HEK293 (cell line): ENCODE measurements around the gene ACOT2.

ENCODE experiments used
- KLF9 ChIP-seq: fragments of 450-650 bp; formaldehyde crosslinking; IDR thresholded peaks from 2 replicates; pipeline ENCODE4 v1.5.1; 2016; ENCODE audit warnings: missing biosample characterization, missing genetic modification characterization, low read depth
- ZBTB21 ChIP-seq: fragments of 450-650 bp; formaldehyde crosslinking; IDR thresholded peaks from 2 replicates; pipeline ENCODE4 v1.5.1; 2017; ENCODE audit warnings: missing biosample characterization, missing genetic modification characterization
- ZNF24 ChIP-seq: fragments of 450-650 bp; formaldehyde crosslinking; IDR thresholded peaks from 2 replicates; pipeline ENCODE4 v1.5.1; 2016; ENCODE audit warnings: missing biosample characterization, missing genetic modification characterization
- ZNF629 ChIP-seq: fragments of 450-650 bp; formaldehyde crosslinking; IDR thresholded peaks from 2 replicates; pipeline ENCODE4 v1.5.1; 2017; ENCODE audit warnings: missing biosample characterization, missing genetic modification characterization
- ZNF701 ChIP-seq: fragments of 450-650 bp; formaldehyde crosslinking; IDR thresholded peaks from 2 replicates; pipeline ENCODE4 v1.5.1; 2016; ENCODE audit warnings: missing biosample characterization, missing genetic modification characterization
- ZNF747 ChIP-seq: fragments of 450-650 bp; formaldehyde crosslinking; IDR thresholded peaks from 2 replicates; pipeline ENCODE4 v1.5.1; 2016; ENCODE audit warnings: missing biosample characterization, missing genetic modification characterization
- TF ChIP-seq, protein P1 (sequence below): fragments of 450-650 bp; formaldehyde crosslinking; IDR thresholded peaks from 2 replicates; pipeline ENCODE4 v1.5.1; 2016; ENCODE audit warnings: missing biosample characterization, missing genetic modification characterization
- TF ChIP-seq, protein P2 (sequence below): fragments of 450-650 bp; formaldehyde crosslinking; IDR thresholded peaks from 2 replicates; pipeline ENCODE4; 2016; ENCODE audit warnings: missing biosample characterization, missing genetic modification characterization
- TF ChIP-seq, protein P3 (sequence below): fragments of 450-650 bp; formaldehyde crosslinking; IDR thresholded peaks from 2 replicates; pipeline ENCODE4 v1.5.1; 2016; ENCODE audit warnings: missing biosample characterization, missing genetic modification characterization

DNA sequence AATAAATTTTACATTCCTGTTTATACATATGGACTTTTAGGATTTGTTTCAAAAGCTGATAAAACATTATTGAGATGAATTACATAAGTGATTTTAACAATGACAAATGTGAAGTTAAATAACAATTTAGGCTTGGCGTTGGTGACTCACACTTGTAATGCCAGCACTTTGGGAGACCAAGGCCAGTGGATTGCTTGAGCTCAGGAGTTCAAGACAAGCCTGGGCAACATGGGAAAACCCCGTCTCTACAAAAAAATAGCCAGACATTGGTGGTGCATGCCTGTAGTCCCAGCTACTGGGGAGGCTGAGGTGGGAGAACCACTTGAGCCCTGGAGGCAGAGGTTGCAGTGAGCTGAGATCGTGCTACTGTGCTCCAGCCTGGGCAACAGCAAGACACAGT is 7.4 kb downstream of the ACOT2 start:
- TF ChIP-seq, protein P1, sequence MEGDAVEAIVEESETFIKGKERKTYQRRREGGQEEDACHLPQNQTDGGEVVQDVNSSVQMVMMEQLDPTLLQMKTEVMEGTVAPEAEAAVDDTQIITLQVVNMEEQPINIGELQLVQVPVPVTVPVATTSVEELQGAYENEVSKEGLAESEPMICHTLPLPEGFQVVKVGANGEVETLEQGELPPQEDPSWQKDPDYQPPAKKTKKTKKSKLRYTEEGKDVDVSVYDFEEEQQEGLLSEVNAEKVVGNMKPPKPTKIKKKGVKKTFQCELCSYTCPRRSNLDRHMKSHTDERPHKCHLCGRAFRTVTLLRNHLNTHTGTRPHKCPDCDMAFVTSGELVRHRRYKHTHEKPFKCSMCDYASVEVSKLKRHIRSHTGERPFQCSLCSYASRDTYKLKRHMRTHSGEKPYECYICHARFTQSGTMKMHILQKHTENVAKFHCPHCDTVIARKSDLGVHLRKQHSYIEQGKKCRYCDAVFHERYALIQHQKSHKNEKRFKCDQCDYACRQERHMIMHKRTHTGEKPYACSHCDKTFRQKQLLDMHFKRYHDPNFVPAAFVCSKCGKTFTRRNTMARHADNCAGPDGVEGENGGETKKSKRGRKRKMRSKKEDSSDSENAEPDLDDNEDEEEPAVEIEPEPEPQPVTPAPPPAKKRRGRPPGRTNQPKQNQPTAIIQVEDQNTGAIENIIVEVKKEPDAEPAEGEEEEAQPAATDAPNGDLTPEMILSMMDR (tag by site-specific recombination), result no peak
- TF ChIP-seq ZNF629 (tag by site-specific recombination) (no peak), ZBTB21 (tag by site-specific recombination) (no peak), ZNF701 (tag by site-specific recombination) (no peak), ZNF747 (tag by site-specific recombination) (no peak), KLF9 (tag by site-specific recombination) (no peak), ZNF24 (tag by site-specific recombination) (no peak)
- TF ChIP-seq, protein P2, sequence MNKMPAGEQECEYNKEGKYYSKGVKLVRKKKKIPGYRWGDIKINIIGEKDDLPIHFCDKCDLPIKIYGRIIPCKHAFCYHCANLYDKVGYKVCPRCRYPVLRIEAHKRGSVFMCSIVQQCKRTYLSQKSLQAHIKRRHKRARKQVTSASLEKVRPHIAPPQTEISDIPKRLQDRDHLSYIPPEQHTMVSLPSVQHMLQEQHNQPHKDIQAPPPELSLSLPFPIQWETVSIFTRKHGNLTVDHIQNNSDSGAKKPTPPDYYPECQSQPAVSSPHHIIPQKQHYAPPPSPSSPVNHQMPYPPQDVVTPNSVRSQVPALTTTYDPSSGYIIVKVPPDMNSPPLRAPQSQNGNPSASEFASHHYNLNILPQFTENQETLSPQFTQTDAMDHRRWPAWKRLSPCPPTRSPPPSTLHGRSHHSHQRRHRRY (tag by site-specific recombination), result no peak
- TF ChIP-seq, protein P3, sequence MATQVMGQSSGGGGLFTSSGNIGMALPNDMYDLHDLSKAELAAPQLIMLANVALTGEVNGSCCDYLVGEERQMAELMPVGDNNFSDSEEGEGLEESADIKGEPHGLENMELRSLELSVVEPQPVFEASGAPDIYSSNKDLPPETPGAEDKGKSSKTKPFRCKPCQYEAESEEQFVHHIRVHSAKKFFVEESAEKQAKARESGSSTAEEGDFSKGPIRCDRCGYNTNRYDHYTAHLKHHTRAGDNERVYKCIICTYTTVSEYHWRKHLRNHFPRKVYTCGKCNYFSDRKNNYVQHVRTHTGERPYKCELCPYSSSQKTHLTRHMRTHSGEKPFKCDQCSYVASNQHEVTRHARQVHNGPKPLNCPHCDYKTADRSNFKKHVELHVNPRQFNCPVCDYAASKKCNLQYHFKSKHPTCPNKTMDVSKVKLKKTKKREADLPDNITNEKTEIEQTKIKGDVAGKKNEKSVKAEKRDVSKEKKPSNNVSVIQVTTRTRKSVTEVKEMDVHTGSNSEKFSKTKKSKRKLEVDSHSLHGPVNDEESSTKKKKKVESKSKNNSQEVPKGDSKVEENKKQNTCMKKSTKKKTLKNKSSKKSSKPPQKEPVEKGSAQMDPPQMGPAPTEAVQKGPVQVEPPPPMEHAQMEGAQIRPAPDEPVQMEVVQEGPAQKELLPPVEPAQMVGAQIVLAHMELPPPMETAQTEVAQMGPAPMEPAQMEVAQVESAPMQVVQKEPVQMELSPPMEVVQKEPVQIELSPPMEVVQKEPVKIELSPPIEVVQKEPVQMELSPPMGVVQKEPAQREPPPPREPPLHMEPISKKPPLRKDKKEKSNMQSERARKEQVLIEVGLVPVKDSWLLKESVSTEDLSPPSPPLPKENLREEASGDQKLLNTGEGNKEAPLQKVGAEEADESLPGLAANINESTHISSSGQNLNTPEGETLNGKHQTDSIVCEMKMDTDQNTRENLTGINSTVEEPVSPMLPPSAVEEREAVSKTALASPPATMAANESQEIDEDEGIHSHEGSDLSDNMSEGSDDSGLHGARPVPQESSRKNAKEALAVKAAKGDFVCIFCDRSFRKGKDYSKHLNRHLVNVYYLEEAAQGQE, result no peak
